GM12878 (cell line): Measurements from ENCODE around the gene ATP2A2. TPM values are rescaled to one million over a fixed set of nuclear protein-coding genes. Genes with fewer than 3 reads are reported as not detected.
A peak's percentile ranks its signal among the peaks of the same experiment; 100 is the strongest.

Experiments
- ATAC-seq: fragments of 200-7000 bp; cut with Tn5 transposase; 3 replicates; pipeline ENCODE4 v1.9.1; 2020; ENCODE audit warnings: mild to moderate bottlenecking, moderate library complexity
- BruUV-seq: library from RNA; stranded (reverse); fragments of 400-500 nt; replicated peaks from 2 replicates; lab custom pipeline; 2021; lab: Mats Ljungman, UMichigan
- CTCF ChIA-PET: fragments of 300-600 bp; sonication (Branson Sonifier 250); formaldehyde crosslinking; extraction: SDS; loops from one replicate; lab custom pipeline; 2021; ENCODE audit warnings: inconsistent platforms; lab: Yijun Ruan, JAX
- POLR2A ChIA-PET: fragments of 350-600 bp; formaldehyde crosslinking; extraction: SDS; loops from one replicate; lab custom pipeline; 2021; ENCODE audit warnings: inconsistent platforms; lab: Charles Lee
- RAD21 ChIA-PET: fragments of 300-600 bp; sonication (Branson Sonifier 250); formaldehyde crosslinking; loops from one replicate; lab custom pipeline; 2023; ENCODE audit warnings: antibody characterized with exemption; ENCODE audit not compliant: unreplicated experiment; lab: Charles Lee
- SMC1A ChIA-PET: fragments of 300-600 bp; sonication (Branson Sonifier 250); formaldehyde crosslinking; loops from one replicate; lab custom pipeline; 2023; ENCODE audit not compliant: unreplicated experiment, uncharacterized antibody; lab: Charles Lee
- DNase-seq: peaks from one replicate; pipeline ENCODE4 v3.0.0-alpha.2; 2011; ENCODE audit warnings: low read depth, low spot score
- FAIRE-seq: peaks from 3 replicates; lab custom pipeline; 2011; peaks lifted over from hg19 to GRCh38; lab: Jason Lieb, UNC
- H2AFZ ChIP-seq: 2 replicates; pipeline ENCODE4 v1.6.0; 2011; ENCODE audit warnings: low read depth, low read length, control low read depth; ENCODE audit not compliant: control insufficient read depth
- H3K27ac ChIP-seq: 2 replicates; pipeline ENCODE4 v1.5.1; 2011; ENCODE audit warnings: control low read depth; ENCODE audit not compliant: control insufficient read depth, insufficient read depth
- H3K27me3 ChIP-seq, 2 experiments: replicated peaks in 1 of 2; 2 replicates each; pipeline versions ENCODE4 v1.6.0 to v1.6.1; 2011; ENCODE audit warnings: low read length in 1 of 2; ENCODE audit not compliant: control insufficient read depth in 2 of 2, insufficient read depth in 2 of 2
- H3K36me3 ChIP-seq, 2 experiments: 2 replicates each; pipeline ENCODE4 v1.5.1; 2011; ENCODE audit warnings: low read length in 1 of 2; ENCODE audit not compliant: control insufficient read depth in 2 of 2, insufficient read depth in 2 of 2
- H3K4me1 ChIP-seq: 2 replicates; pipeline ENCODE4 v1.6.1; 2011; ENCODE audit warnings: mild to moderate bottlenecking, low read length, moderate library complexity, mixed read lengths; ENCODE audit not compliant: control insufficient read depth, insufficient read depth
- H3K4me2 ChIP-seq: 2 replicates; pipeline ENCODE4 v1.6.0; 2011; ENCODE audit warnings: control low read depth; ENCODE audit not compliant: control insufficient read depth, insufficient read depth
- H3K4me3 ChIP-seq: fragments of 200-600 bp; sonication (generic); 2 replicates; pipeline ENCODE4 v1.5.1; 2016
- H3K79me2 ChIP-seq: 2 replicates; pipeline ENCODE4 v1.6.0; 2011; ENCODE audit warnings: low read length; ENCODE audit not compliant: control insufficient read depth, insufficient read depth
- H3K9ac ChIP-seq: 2 replicates; pipeline ENCODE4 v1.8.0; 2011; ENCODE audit warnings: low read length, control low read depth, mixed read lengths; ENCODE audit not compliant: control insufficient read depth, insufficient read depth
- H3K9me3 ChIP-seq: replicated peaks from 3 replicates; pipeline ENCODE4 v1.5.1; 2011; ENCODE audit warnings: mild to moderate bottlenecking, low read length; ENCODE audit not compliant: control insufficient read depth, insufficient read depth
- H4K20me1 ChIP-seq: 2 replicates; pipeline ENCODE4 v1.6.0; 2011; ENCODE audit not compliant: control insufficient read depth, insufficient read depth
- NFIC ChIP-seq: IDR thresholded peaks from 2 replicates; pipeline ENCODE4 v1.6.1; 2012; ENCODE audit warnings: low read depth, mild to moderate bottlenecking, inconsistent platforms, low read length, moderate library complexity
- NFYA ChIP-seq: IDR thresholded peaks from 2 replicates; pipeline ENCODE4 v1.6.1; 2011; ENCODE audit warnings: low read depth, mild to moderate bottlenecking, low read length, improper control_type of control experiment, borderline replicate concordance
- RUNX3 ChIP-seq: IDR thresholded peaks from 2 replicates; pipeline ENCODE4 v1.6.1; 2012; ENCODE audit warnings: low read length, inconsistent platforms
- WGBS: methylation state at CpG from one replicate; pipeline ENCODE4 v1.1.6; 2016; ENCODE audit warnings: low lambda C conversion rate; ENCODE audit not compliant: insufficient replicate concordance, insufficient coverage; ENCODE audit errors: missing lambda C conversion rate; 5-methylcytosine and 5-hydroxymethylcytosine counted together
- in situ Hi-C: fragments of 300-500 bp; cut with MboI; formaldehyde crosslinking; loops from 9 replicates; pipeline ENCODE4 v1.14.3; 2018; ENCODE audit warnings: mixed read lengths
- intact Hi-C: fragments of 100-400 bp; cut with micrococcal nuclease; formaldehyde crosslinking; loops from one replicate; pipeline ENCODE4 v1.14.2; 2022; ENCODE audit not compliant: unreplicated experiment
- polyA plus RNA-seq, 11 experiments: library from polyadenylated mRNA; depleted of rRNA in 4 of 11; unstranded in 6 of 11; stranded (reverse) in 5 of 11; fragments of >200 nt; fragmentation: Nextera tagmentation in 4 of 11; fragmentation: Illumina TruSeq in 1 of 11; extraction: Ambion mirVana in 4 of 11; extraction: Trizol in 1 of 11; gene quantifications; 1 replicate in 1 of 11; 2 replicates in 10 of 11; pipeline versions ENCODE4 v1.2.1 to v1.2.3, GENCODE V29; 2011 to 2016; ENCODE audit warnings: inconsistent platforms in 2 of 11, missing spikeins in 2 of 11, low read depth in 1 of 11
- total RNA-seq, 4 experiments: library from RNA; depleted of rRNA in 3 of 4; stranded (reverse); fragments of >200 nt in 3 of 4; fragmentation: Illumina TruSeq in 1 of 4; extraction: Trizol in 1 of 4; gene quantifications; 2 replicates each; pipeline versions ENCODE4 v1.2.1 to v1.2.3, GENCODE V29; 2013 to 2021

ATP2A2 gene
- total and polyA plus RNA-seq, 10 of the 15 experiments (the other 5 are each of a cell fraction or from before 2014, with no cell fraction given): 3.7 to 133 (median 34.4) TPM

DNA sequence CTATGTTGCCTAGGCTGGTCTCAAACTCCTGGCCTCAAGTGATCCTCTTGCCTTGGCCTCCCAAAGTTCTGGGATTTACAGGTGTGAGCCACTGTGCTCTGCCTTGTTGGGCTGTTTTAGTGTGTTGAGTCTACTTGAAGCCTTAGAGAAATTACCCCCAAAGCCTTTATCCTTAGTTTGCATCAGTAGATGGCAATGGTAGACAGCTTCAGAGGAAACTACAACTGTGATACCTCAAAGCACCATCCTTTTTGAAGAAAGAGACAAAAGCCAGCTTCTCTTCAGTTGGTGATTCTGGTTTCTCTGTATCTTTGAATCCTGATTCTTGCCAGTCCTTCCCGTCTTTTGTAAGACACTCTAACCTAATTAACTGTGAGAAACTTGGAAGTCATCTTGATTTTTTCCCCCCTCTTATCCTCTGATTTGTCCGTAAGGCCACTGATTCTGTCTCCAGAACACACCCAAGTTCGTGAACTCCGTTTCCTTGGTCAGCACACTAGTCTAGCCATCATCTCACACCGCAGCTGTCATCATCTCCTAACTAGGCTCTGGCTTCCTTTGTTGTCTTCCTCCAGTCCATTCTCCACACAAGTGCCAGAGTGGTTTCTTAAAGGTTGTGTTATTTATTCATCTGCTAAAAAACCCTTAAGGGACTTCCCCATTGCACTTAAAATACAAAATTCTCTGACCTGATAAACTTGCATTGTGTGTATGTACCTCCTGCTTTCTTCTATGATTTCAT is 20.2 kb downstream of the ATP2A2 start:
- intact Hi-C loops (no loop called here), in situ Hi-C loops (no loop called here)
- Histone ChIP-seq H3K4me2 (no peak overlapping the region), H4K20me1 (no peaks in the 10 kb centered on the region), H2AFZ (no peak overlapping the region), H3K4me1 (no peaks in the 10 kb centered on the region), H3K9me3 (no peaks in the 10 kb centered on the region), H3K79me2 (peaks cover 59% of the 10 kb centered on the region), H3K36me3 (peaks cover 21 to 41% of the 10 kb centered on the region in 2 experiments), H3K4me3 (no peak overlapping the region), H3K27ac (no peak overlapping the region), H3K27me3 (no peaks in the 10 kb centered on the region), H3K9ac (no peak overlapping the region)
- ATAC-seq (peak; percentile 17; the same call in 2 of the 3 replicates), DNase-seq (no peak), FAIRE-seq (peak; percentile 7)
- ChIA-PET CTCF (interaction anchor here (0.7 kb wide), 1 partner anchor 30 kb away, joined by 3 read pairs; no protein-coding TSS in a partner anchor), SMC1A (interaction anchor here (2.0 kb wide), 1 partner anchor 9 kb away, joined by 6 read pairs; no protein-coding TSS in a partner anchor), RAD21 (interaction anchor here (1.0 kb wide), 1 partner anchor 130 kb away, joined by 4 read pairs; no protein-coding TSS in a partner anchor), POLR2A (interaction anchor here (1.2 to 1.7 kb wide), 2 partner anchors 13 to 14 kb away, joined by 4 to 5 read pairs; no protein-coding TSS in a partner anchor)
- TF ChIP-seq NFIC: no peak
- 83% methylated on average over 5 of the region's 5 CpGs for WGBS
- BruUV-seq: no TSS peak

DNA sequence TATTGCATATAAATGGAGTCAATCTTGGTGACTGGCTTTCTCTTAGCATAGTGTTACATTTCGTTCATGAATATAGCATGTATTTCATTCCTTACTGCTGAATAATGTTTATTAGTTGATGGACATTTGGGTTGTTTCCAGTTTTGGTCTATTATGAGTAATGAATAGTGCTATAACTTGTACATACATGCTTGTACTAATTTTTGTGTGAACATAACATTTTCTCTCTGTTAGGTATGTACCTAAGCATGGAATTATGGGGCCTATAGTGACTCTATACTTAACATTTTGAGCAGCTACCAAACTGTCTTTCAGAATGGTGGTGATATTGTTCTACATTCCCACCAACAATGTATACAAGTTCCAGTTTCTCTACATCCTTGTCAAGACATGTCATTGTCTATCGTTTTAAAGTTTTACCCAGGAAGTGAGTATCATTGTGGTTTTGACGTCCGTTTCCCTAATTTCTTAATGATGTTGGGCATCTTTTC is 23.1 kb downstream of the ATP2A2 start:
- Histone ChIP-seq H3K4me3 (no peak overlapping the region), H3K79me2 (peaks cover 76% of the 10 kb centered on the region), H2AFZ (no peak overlapping the region), H3K27ac (no peak overlapping the region), H3K4me2 (no peak overlapping the region), H3K4me1 (peaks cover 12% of the 10 kb centered on the region; the same call in 1 of the 2 replicates), H3K9me3 (no peaks in the 10 kb centered on the region), H3K27me3 (no peaks in the 10 kb centered on the region), H4K20me1 (no peaks in the 10 kb centered on the region), H3K36me3 (peaks cover 19 to 30% of the 10 kb centered on the region in 2 experiments), H3K9ac (no peak overlapping the region)
- CTCF ChIA-PET: no interaction called here
- no TSS peak for BruUV-seq
- TF ChIP-seq RUNX3: peak; percentile 19; the same call in 1 of the 2 replicates
- no peak for TF ChIP-seq NFYA
- ATAC-seq: no peak
- intact Hi-C loops: no loop called here
- DNase-seq: no peak
- RAD21 ChIA-PET: no interaction called here
- SMC1A ChIA-PET: no interaction called here
- WGBS: 75% methylated on average over 4 of the region's 4 CpGs
- POLR2A ChIA-PET: no interaction called here
- in situ Hi-C loops: no loop called here
- FAIRE-seq: no peak
